ENCODE data around the gene FAM117B. TPM values are rescaled to one million over a fixed set of nuclear protein-coding genes. Genes with fewer than 3 reads are reported as not detected.

Gene FAM117B
- total RNA-seq, 4 donors from 2014 or later: 3.6 to 9.7 (median 4.6) TPM

DNA sequence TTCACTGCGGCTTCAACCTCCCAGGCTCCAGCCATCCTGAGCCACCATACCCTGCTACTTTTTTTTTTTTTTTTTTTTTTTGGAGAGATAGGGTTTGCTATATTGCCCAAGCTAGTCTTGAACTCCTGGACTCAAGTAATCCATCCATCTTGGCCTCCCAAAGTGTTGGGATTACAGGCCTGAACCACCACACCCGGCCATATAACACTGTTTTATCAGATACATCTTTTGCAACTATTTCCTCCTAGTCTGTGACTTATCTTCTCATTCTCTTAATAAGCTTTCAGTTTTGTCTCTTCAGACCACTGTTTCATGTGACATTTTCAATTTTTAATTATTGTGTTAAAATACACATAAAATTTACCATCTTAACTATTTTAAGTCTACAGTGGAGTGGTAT lies 35.7 kb upstream of the FAM117B start:
- Histone ChIP-seq H3K9me3 (no peaks in the 10 kb centered on the region), H3K36me3 (no peaks in the 10 kb centered on the region), H3K4me1 (no peaks in the 10 kb centered on the region), H3K27me3 (no peaks in the 10 kb centered on the region), H3K4me3 (no peak overlapping the region), H3K27ac (no peak overlapping the region)
- TF ChIP-seq POLR2AphosphoS5 (IDR thresholded peaks at IDR 0.05) (no peak), EP300 (IDR thresholded peaks at IDR 0.05) (no peak), POLR2A (IDR thresholded peaks at IDR 0.05) (no peak)
- TF ChIP-seq, protein P1, sequence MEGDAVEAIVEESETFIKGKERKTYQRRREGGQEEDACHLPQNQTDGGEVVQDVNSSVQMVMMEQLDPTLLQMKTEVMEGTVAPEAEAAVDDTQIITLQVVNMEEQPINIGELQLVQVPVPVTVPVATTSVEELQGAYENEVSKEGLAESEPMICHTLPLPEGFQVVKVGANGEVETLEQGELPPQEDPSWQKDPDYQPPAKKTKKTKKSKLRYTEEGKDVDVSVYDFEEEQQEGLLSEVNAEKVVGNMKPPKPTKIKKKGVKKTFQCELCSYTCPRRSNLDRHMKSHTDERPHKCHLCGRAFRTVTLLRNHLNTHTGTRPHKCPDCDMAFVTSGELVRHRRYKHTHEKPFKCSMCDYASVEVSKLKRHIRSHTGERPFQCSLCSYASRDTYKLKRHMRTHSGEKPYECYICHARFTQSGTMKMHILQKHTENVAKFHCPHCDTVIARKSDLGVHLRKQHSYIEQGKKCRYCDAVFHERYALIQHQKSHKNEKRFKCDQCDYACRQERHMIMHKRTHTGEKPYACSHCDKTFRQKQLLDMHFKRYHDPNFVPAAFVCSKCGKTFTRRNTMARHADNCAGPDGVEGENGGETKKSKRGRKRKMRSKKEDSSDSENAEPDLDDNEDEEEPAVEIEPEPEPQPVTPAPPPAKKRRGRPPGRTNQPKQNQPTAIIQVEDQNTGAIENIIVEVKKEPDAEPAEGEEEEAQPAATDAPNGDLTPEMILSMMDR (IDR thresholded peaks at IDR 0.05): no peak
- WGBS, 2 donors (ENCODE audit: low coverage in 1 of 2): 90 to 100% methylated on average over 2 of the region's 2 CpGs
- no peak for ATAC-seq

DNA sequence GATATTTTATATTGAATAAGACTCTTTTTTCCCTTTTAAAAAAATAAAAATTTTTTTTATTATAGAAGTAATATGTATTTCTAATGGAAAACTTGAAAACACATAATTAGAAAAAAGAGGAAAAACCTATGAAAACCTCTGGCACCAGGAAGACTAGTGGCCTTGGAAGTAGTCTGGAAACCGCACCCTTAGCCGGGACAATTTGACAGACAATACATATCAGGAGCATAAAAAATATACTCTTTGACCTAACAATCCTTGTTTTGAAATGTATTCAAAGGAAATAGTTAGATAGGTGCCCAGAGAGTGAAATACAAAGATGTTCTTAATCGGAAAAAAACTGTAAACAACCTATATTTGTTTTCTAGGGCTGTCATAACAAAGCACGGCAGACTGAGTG lies 34.9 kb upstream of the FAM117B start:
- Histone ChIP-seq H3K4me1 (no peaks in the 10 kb centered on the region), H3K9me3 (no peaks in the 10 kb centered on the region), H3K27me3 (no peaks in the 10 kb centered on the region), H3K27ac (no peak overlapping the region), H3K4me3 (no peak overlapping the region), H3K36me3 (no peaks in the 10 kb centered on the region)
- TF ChIP-seq, protein P1 (IDR thresholded peaks at IDR 0.05): no peak
- no peak for TF ChIP-seq POLR2A (IDR thresholded peaks at IDR 0.05)
- 59 to 71% methylated on average over 4 of the region's 4 CpGs for WGBS, 2 donors (ENCODE audit: low coverage in 1 of 2)
- ATAC-seq: no peak

DNA sequence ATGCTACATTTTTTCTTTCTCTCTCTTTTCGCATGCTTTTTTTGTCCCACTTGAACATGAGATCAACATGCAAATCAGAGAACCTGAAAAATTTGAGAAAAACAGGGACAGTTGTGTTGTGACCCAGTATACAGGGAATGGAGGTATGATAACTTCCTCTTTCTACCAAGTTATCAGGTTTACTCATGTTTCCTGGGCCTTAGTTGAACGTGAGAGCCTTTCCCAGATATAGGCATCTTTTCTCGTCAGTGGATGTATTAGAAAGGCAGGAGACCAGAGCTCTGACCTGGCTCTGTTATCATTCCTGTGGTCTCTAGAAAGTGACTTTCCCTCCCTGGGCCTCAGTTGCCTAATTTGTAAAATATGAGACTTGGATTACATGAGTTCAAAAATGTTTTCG lies 30.1 kb upstream of the FAM117B start:
- Histone ChIP-seq H3K9me3 (no peaks in the 10 kb centered on the region), H3K27ac (no peak overlapping the region), H3K4me1 (no peaks in the 10 kb centered on the region), H3K27me3 (no peaks in the 10 kb centered on the region), H3K4me3 (no peak overlapping the region), H3K36me3 (no peaks in the 10 kb centered on the region)
- ATAC-seq: no peak
- WGBS, 2 donors (ENCODE audit: low coverage in 1 of 2): 80 to 81% methylated on average over 4 of the region's 4 CpGs
- TF ChIP-seq, protein P1 (IDR thresholded peaks at IDR 0.05): no peak
- TF ChIP-seq POLR2A (IDR thresholded peaks at IDR 0.05) (no peak), POLR2AphosphoS5 (IDR thresholded peaks at IDR 0.05) (no peak), EP300 (IDR thresholded peaks at IDR 0.05) (no peak)

DNA sequence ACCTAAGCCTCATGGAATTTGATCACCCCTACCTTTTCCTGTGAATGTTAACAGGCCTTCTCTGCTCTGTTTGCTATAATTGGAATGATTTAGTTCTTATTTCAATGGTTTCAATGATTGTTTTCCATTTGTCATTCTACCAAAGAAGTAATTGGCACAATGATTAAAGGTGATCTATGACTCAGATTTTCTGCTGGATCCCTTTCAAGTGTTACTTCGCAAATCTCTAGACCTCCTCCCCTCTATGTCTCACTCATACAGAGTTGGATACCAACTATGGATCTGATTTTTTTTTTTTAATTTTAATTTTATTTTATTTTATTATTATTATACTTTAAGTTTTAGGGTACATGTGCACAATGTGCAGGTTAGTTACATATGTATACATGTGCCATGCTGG lies 29.6 kb upstream of the FAM117B start:
- Histone ChIP-seq H3K27me3 (no peaks in the 10 kb centered on the region), H3K27ac (no peak overlapping the region), H3K4me3 (no peak overlapping the region), H3K9me3 (no peaks in the 10 kb centered on the region), H3K4me1 (no peaks in the 10 kb centered on the region), H3K36me3 (no peaks in the 10 kb centered on the region)
- no peak for TF ChIP-seq POLR2A (IDR thresholded peaks at IDR 0.05)
- TF ChIP-seq, protein P1 (IDR thresholded peaks at IDR 0.05): no peak
- TF ChIP-seq POLR2AphosphoS5 (IDR thresholded peaks at IDR 0.05): no peak
- no peak for TF ChIP-seq EP300 (IDR thresholded peaks at IDR 0.05)
- 59 to 70% methylated on average over 1 of the region's 1 CpG for WGBS, 2 donors (ENCODE audit: low coverage in 1 of 2)
- ATAC-seq: no peak

DNA sequence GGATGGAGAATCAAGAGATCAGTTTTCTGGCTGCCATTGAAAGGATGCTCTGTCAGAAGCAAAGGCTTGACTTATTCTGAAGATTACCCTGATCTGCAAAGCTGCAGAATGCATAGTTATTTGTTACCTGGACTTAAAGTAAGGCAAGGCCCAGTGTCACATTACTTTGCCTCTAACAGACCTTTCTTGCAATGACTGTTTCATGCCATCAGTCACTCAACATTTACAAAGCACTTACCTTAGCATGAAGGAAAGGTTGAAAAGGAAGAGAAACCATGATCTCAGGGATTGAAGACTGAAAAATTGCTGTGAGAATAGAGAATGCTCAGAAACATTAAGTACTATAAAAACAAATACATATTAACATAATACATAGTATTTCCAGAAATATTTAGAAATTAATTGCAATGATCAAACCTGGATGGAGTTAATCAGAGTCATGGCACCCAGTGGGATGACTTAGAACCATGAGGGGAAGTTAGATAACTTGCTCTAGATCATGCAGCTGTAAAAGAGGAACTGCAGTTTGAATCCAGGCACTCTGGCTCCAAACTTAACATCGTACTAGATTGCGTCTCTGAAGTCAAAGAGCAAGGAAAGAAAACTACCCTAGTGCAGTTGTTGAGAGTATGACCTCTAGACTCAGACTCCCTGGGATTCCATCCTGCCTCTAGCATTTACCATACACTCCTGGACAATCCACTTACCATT lies 26.5 kb upstream of the FAM117B start:
- Histone ChIP-seq H3K4me3 (no peak overlapping the region), H3K36me3 (no peaks in the 10 kb centered on the region), H3K4me1 (no peaks in the 10 kb centered on the region), H3K27ac (no peak overlapping the region), H3K9me3 (no peaks in the 10 kb centered on the region), H3K27me3 (no peaks in the 10 kb centered on the region)
- ATAC-seq: no peak
- TF ChIP-seq EP300 (IDR thresholded peaks at IDR 0.05) (no peak), POLR2AphosphoS5 (IDR thresholded peaks at IDR 0.05) (no peak), POLR2A (IDR thresholded peaks at IDR 0.05) (no peak)
- TF ChIP-seq, protein P1 (IDR thresholded peaks at IDR 0.05): no peak
- WGBS, 2 donors (ENCODE audit: low coverage in 1 of 2): 80 to 100% methylated on average over 1 to 2 of the region's 2 CpGs
